CD4-positive, alpha-beta T cell treated with Interleukin-1 beta for 1 hour (primary cell): ENCODE results near the gene ACBD6.

Experiments
- DNase-seq, 2 donors: peaks; one replicate each; pipeline ENCODE4 v3.0.0-alpha.2; 2020 to 2022

Gene ACBD6

DNA sequence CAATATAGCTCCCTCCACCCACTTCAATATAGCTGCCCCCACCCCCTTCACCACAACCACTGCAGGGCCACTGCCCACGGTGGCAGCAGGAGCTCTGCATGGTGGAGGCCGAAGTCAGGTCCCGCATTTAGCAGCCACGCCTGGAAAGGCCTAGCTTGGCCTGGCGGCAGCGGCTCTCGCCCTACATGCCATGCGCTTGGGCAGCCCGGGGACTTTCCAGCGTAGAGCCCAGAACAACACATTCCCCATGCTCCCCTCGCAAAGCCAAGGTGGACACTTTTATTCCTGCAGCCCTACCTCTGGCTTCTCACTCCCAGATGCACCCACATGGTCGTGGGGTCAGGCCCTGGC is 235.2 kb downstream of the ACBD6 start:
- no peak for DNase-seq

DNA sequence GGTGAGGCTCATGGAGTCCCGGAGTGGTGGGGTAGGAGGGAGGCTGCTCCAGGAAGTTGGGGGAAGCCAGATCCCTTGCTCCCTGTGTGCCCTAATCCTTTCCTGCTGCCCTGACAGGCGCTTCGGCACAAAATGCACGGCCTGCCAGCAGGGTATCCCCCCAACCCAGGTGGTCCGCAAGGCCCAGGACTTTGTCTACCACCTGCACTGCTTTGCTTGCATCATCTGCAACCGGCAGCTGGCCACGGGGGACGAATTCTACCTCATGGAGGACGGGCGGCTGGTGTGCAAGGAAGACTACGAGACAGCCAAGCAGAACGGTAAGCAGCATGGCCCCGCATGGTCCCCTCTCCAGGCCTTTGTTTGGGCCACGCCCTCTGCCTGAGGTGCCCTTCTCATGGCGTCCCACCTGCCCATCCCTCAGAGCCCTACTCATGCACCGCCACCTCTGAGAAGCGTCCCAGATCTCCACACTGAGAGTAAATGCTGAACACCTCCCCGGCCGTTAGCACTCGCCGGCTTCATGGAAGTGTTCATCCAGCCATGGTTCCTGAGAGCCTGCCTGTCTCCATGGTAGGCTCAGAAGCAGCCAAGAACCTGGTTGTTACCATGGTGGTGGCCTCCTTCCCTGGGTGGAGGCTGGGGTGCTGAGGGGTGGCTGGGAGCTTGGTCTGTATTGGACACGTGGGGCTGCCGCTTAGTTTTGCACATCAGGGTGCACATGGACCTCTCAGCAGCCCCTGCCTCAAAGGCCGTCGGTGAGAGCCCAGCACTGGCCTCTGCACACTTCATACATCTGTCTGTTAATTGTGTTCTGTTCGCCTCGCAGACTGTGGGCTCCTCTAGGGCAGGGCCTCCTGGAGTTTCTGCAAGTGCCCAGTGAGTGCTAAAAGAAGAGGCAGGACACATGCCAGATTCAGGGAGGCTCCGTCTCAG is 235.8 kb downstream of the ACBD6 start:
- no peak for DNase-seq

DNA sequence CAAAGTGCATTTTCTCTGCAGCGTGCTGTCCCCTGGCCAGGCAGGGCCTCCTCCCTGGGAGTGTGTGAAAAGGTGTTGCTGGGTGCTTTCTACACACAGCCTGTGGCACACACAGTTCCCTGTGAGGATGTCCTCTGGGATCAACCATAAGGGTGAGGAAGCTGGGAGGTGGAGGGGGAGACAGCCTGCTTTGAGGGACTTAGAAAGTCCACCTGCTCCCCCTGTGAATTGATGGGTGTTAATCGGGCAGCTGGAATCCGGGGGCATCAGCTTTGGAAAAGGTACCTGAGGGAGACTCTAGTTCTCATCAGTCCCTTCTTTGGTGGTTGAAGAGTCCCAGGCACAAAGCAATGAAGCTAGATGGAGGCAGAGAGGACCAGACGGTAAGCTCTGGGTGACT is 236.5 kb downstream of the ACBD6 start:
- no peak for DNase-seq

DNA sequence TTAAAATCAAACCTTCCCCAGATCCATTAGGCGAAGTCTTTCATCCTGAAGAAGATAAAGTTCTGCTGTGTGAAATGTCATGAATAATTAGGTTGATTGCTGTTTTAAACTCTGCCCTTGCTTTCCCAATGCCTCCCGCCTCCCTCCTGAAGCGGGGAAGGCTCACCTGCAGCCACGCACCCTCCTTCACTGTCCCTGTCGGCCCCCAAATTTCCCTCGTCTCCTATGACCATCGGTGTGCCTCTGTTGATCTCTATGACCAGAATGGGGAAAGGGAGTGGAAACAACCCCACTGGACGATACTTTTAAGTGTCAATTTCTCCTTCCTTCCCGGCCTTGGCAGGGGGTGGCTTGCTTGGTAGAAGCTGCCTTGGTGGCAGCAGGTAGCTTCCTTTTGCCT is 237.2 kb downstream of the ACBD6 start:
- no peak for DNase-seq

DNA sequence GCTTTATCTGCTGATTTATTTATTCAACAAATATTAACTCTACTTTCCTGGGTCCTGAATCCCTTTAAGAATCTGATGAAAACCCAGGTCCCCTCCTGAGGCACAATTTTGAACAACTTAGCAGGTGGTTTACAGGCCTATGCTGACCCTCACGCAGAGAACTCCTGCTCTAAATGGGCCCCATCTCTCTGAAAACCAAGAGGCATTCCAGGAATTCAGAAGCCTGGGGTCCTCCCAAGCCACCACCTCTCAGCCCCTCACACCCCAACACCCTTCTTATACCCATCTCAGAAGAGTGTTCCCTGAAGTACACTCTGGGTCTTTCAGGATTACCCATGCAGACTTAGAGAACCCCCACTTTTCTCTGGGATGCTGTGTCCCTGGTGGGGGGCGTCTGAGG is 237.8 kb downstream of the ACBD6 start:
- no peak for DNase-seq

DNA sequence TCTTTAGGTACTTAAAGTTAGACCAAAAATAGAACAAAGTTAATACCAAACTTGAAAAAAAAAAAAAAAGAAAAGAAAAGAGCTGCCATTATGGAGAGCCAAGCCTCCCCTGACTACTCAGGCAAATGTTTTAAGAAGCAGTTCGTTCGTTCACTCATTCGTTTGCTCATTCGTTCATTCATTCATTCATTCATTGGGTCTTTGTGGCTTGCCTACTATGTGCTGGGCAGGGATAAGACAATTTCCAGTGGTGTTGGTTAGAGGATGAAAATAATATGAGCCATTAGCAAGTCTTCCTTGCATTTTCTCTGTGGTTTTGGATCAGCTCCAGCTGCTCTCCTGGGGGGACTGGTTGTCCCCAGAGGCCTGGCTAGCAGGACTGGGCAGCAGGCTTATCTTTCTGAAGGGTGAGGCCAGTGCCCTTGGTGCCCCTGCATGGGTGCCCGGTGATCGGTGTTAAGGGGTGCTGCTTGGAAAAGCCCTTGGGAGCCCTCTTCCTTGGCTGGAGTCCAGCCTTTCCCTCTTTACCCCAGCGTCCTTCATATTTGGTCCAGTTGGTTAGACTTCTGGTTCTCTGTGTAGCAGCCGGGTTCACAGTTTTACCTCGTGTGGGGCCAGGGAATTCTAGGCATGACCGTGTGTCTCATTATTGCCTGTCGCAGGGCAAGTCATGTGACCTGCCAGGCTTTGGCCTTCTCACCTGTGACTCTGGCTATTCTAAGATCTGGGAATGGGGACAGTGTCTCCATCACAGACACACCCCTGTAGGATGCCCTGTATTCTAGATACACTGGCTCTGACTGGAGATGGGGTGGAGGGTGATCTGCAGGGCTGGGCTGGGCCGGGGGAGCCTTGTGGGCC is 239.5 kb downstream of the ACBD6 start:
- DNase-seq: no peak

DNA sequence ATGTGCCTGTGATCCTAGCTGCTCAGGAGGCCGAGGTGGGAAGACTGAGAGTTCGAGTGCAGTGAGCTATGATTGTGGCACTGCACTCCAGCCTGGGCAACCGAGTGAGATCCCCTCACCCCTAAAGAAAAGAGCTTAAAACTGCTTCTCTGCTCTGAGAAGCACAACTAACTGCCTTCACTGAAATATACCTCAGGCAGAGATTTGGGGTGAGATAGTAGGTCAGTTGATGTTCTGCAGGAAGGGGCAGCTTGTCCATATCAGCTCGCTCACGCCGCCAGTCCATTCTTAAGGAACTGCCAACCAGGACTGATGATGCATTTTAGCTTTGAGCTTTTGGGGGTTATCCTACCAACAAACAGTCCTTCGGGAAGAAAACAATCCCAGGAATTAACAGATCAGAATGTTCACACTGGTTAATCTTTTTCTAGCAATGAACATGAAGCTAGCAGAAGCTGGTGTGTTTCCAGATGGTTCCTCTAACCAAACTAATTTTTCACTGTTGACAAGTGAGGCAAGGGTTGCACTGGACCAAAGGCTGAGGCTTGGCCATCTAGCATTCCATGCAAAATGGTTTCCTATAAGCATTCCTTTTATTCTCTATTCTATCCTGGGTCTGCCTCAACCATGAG is 240.7 kb downstream of the ACBD6 start:
- no peak for DNase-seq

DNA sequence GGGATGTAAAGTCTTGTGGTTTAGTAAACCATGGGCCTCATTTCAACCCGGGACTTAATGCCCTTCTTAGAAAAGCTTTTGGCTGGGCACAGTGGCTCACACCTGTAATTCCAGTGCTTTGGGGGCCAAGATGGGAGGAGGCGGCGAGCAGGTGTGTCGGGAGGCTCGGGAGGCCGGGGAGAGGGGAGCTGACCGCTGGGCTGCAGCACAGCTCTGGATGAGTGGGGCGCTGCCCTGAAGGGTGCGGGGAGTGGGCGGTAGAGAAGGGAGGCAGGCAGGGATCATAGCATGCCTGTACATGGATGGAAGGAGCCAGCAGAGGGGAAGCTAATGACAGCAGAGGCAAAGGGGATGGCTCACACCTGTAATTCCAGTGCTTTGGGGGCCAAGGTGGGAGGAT is 241.3 kb downstream of the ACBD6 start:
- DNase-seq: no peak

DNA sequence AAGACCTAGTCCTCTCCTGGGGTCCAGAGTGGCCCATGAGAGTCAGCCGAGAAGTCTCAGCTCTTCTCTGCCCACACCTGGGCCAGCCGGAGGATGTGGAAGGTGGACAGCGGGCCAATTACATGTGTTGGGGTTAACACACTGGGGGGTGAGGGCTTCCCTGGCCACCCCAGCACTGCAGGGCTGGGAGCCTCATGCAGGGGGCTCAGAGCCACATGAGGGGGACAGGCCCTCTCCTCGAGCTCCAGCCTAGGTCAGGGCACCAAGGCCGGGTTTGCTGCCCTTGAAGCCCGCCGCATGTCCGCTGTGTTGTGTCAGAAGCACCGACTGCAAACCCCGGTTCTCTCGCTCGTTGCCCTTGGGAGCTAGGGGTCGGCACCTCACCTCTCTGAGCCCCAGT is 241.8 kb downstream of the ACBD6 start:
- no peak for DNase-seq

DNA sequence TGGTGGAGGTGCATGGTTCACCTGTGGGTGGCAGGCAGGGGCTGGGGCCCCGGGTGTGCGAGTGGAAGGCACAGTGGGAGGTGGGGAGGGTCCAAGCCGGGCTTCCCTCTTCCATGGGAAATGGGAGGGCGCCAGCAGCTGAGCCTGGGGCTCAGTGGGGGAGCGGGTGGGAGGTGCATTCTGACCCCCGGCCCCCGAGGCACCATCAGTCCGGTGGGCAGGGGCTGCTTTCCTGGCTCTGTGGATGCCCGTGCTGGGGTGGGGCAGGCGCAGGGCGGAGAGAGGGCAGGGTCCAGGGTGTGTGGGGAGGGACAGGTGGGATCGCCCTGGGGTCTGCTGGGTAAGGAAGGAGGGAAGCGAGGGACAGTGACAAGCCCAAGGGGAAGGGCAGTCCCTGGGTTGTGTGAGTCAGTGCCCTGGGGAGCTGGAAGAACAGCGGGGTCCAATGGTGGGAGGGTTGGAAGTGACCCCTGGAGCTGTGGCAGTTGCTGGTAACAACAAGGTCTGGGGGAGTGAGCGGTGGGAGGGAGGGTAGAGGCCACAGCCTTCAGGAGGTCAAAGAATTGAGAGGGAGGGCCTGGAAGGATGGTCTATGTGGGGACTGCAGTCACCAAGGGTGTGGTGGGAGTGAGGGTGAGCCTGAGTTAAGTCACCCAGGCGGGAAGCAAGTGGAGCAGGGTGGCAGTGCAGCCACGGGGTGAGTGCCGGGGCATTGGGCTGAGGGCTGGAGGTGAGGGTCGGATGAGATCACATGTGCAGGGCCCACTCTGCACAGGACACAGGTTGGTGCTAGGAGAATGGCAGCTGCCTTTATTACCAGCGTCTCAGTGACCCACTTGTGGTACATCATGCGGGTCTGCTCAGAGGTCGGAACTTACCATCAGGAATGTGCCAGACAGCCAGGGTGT is 242.7 kb downstream of the ACBD6 start:
- no peak for DNase-seq

DNA sequence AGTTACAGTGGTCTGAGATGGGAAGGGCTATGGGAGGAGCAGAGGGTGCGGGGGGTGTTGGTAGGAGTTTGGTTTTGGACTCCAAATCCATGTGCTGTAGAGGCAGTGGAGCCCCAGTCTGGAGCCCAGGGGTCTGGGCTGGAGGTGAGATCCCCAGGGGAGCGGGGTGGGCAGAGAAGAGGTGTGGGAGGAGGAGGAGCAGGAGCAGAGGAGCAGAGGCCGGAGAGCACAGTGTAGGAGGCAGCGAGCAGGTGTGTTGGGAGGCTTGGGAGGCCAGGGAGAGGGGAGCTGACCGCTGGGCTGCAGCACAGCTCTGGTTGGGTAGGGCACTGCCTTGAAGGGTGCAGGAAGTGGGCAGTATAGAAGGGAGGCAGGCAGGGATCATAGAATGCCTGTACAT is 243.4 kb downstream of the ACBD6 start:
- no peak for DNase-seq

DNA sequence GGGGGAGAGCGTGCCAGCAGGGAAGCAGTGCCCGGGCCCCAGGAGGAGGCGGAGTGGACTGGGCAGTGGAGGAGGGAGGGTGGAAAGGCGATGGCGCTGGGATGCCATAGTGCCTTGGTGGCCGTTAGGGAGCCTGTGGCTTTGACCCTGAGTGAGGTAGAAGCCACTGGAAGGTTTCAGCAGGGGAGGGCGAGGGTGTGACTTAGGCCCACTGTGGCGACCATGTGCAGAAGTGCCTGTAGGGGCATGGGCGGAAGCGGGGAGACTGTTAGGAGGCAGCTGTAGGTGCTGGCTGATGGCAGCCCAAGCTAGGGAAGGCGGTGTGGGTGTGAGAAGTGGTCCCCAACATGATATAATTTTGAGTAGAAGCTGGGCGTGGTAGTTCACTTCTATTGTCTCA is 244.1 kb downstream of the ACBD6 start:
- no peak for DNase-seq

DNA sequence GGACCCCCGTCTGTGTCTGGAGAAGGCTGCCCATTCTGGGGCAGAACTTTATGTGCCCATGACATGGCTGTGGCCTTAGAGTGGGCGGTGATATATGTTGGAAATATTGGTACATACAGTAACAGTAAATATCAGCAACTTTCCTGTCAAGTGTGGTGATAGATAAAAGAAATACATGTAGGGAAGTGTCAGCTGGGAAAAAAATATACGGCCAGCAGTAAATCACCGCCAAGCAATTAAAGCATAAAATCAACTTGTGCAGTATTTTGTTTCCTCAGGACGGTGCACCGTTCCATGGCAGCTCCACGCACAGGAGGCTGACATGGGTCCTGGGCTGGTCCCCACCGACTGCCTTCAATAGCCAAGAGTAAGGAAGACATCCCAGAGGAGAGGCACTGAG is 244.9 kb downstream of the ACBD6 start:
- no peak for DNase-seq

DNA sequence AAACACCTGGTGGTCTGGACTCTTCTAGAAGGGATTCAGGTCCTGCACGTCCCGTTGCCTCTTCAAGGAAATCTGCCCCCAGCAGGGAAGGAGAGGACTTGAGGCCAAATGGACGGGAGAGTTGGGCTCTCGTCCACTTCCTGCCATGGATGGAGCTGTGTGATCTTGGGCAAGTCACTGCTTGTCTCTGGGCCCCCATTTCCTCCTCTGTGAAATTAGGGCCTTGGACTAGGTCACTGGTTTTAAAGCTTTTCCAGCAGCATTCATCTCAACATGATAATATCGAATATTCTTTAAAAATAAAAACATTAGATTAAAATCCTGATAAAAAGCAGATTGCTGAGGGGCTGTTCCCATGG is 245.4 kb downstream of the ACBD6 start:
- no peak for DNase-seq

DNA sequence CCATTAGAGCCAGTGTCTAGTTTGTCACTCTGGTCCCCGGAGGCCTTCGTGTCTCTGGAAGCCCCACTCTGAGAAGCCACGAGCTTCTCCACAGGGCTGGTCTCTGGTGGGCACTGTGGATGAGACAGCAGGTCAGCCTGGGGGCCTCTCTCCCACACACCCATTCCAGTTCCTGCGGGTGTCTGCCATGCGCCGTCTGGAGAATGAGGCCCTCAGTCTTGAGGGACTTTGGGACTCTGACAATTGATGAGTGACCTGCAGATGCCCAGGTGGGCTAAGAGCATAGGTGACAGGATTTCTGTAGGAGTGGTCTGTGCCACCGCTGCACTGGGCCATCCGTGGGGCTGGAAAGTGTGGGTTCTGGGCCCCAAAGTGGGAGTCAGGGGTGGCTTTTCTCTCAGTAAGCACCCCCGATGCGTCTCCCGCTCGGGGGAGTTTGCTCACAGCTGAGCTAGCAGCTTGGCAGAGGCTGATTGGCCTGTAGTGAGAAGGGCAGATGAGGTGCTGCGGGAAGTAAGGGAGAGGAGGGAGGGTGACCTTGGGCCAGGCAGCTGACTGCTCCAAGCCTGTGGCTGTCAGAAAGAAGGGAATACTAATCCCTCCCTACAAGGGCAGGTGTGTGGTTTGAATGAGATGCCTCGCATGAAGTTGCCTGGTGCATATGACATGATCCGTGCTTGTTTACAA is 245.9 kb downstream of the ACBD6 start:
- DNase-seq: no peak

DNA sequence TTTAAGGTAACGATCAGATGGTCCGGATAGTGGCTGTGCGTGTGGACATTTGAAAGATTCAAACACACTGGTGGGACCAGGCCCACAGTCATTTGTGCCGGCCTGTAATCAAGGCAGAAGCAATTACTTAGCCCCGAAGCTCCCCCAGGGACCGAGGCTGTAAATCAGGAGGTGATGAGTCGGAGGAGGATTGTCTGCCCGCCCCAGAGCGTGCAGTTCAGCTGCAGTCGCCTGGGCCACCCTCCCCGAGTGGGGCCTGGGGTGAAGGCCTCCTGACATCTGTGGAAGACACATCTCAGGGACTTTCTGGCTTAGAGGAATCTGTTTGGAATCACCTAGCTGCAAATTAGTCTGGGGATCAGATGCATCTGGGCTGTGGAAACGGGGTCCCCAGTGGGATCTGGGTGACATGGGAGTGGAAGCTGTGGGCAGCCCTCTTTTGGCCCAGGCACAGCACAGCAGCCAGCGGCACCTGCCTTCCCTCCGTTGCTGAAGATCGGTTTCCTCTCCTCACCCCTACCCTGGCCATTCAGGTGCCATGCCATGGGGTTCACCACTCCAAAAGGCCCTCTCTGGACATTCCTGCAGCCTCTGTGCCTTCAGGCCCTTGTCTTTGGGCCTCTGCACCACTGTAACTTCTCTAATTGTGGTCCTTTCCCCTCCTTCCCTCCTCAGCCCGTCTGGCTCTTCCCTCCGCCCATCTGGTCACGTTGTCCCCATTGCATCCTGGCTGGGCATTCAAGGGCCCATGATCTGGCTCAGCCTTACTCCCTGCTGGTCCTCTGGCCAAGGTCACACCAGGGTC is 246.6 kb downstream of the ACBD6 start:
- DNase-seq: no peak

DNA sequence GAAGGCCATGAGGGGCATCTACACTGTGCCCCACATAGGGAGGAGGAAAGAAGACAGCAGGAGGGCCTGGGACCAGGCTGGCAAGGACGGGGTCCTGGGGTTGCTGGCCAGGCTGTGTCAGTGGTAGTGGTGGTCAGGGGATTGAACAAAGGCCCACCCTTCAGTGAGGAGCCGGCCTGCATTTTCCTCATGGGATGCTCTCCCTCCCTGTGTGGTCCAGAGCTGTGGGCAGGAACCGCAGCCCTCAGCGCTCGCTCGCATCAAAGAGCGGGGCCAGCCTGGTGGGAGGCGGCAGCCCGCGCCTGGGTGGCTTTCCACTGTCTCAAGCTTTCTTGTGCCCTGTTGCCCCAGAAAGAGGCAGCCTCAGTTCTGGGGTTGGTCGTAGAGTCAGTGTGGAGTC is 247.5 kb downstream of the ACBD6 start:
- no peak for DNase-seq

DNA sequence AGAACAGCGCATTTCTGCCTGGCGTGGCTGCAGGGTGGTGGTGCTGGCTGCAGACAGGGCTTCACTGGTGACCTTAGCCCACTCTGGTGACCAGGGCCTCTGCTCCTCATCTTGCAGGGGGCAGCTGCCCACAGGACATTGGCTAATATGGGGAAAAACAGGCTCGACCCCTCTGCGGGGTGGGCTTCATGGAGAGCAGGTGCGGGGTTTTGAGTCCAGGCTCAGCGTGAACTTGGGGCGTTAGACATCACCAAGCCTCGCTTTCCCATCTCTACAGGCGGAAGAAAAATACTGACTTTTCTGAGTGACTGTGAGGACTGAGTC is 247.9 kb downstream of the ACBD6 start:
- DNase-seq: no peak

DNA sequence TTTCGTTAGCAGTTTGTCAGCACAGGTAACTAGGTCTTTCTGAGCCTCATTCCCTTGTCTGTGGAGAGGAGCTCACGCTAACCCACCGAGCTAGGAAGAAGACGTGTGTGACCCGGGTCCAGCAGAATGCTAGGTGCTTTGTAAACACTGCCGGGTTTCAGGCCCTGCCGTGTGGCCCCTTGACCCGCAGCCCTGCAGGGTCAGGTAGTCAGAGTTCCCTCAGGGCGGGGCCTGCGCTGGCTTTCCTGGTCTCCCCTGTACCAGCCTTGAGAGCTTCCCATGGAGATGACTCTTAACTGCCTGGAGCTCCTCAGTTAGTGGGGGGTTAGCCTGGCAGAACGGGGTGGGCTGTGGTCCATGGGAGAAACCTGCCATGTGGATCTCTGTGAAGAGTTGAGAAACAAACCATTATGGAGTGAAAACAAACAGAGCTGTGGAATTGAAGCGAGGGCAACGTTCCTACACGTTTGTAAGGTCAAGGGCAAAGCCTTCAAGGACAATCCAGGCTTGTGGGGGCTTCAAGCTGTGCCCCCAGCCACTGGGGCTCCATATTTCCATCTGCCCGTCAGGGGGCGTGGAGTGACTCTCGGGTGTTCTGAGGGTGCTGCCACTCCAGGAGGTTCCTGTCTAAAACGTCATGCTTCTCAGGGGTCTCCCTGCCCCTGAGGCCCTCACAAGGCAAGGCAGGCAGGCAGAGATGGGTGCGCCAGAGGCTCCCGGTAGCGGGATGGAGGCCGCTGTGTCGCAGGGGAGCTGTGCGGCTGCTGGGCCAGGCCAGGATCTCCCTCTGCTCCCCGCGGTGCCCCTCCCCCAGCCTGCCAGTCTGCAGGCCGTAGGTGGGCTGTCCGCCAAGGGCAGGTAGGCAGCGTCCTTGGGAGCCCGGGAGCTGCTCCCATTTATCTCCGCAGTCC is 248.5 kb downstream of the ACBD6 start:
- DNase-seq: no peak
